Fibroblast of pulmonary artery (primary cell): ENCODE results near the gene STAT5B.
A peak's percentile ranks its signal among the peaks of the same experiment; 100 is the strongest.
"Not testable (repeated sequence)": the region's sequence is repeated elsewhere in the genome, so short reads cannot be mapped to it uniquely, and the experiment has no call there.

ENCODE experiments used
- DNase-seq: peaks from one replicate; pipeline ENCODE4 v3.0.0-alpha.2; 2010; ENCODE audit warnings: low read depth
- H3K4me3 ChIP-seq: replicated peaks from 2 replicates; pipeline ENCODE4 v1.5.1; 2011; ENCODE audit warnings: low read depth, mild to moderate bottlenecking, control low read depth, low read length, moderate library complexity
- TF ChIP-seq, protein P1 (sequence below): IDR thresholded peaks from 2 replicates; pipeline ENCODE4 v1.5.1; 2011; ENCODE audit warnings: mild to moderate bottlenecking, control low read depth, low read length, inconsistent platforms; ENCODE audit errors: missing control alignments

Gene STAT5B

DNA sequence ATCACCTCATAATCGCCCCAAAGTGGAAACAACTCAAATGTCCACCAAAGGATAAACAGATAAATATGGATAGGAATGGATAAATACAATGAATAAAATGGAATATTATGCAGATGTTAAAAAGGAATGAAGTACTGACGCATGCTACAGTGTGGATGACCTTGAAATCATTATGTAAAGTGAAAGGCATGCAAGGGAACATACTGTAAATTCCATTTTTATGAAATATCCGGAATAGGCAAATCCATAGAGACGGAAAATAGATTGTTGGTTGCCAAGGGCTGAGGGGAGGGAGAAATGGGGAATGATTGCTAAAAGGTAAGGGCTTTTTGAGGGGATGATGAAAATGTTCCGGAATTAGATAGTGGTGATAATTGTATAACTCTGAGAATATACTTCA, 36.0 kb downstream of the STAT5B start:
- DNase-seq: peak; percentile 36
- H3K4me3 ChIP-seq: no peak overlapping the region
- TF ChIP-seq, protein P1, sequence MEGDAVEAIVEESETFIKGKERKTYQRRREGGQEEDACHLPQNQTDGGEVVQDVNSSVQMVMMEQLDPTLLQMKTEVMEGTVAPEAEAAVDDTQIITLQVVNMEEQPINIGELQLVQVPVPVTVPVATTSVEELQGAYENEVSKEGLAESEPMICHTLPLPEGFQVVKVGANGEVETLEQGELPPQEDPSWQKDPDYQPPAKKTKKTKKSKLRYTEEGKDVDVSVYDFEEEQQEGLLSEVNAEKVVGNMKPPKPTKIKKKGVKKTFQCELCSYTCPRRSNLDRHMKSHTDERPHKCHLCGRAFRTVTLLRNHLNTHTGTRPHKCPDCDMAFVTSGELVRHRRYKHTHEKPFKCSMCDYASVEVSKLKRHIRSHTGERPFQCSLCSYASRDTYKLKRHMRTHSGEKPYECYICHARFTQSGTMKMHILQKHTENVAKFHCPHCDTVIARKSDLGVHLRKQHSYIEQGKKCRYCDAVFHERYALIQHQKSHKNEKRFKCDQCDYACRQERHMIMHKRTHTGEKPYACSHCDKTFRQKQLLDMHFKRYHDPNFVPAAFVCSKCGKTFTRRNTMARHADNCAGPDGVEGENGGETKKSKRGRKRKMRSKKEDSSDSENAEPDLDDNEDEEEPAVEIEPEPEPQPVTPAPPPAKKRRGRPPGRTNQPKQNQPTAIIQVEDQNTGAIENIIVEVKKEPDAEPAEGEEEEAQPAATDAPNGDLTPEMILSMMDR: no peak

DNA sequence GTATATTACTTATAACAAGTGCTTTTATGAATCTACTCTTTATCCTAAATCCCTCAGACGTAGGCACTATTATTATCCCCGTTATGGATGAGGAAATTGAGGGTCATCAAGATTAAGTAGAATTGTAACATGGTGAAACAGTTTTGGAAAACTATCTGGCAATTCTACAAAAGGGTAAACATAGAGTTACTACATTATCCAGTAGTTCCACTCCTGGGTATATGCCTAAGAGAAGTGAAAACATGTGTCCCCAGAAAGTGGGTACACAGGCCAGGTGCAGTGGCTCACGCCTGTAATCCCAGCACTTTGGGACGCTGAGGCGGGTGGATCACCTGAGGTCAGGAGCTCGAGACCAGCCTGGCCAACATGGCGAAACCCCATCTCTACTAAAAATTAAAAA, 36.6 kb downstream of the STAT5B start:
- not testable (repeated sequence) for H3K4me3 ChIP-seq, DNase-seq

DNA sequence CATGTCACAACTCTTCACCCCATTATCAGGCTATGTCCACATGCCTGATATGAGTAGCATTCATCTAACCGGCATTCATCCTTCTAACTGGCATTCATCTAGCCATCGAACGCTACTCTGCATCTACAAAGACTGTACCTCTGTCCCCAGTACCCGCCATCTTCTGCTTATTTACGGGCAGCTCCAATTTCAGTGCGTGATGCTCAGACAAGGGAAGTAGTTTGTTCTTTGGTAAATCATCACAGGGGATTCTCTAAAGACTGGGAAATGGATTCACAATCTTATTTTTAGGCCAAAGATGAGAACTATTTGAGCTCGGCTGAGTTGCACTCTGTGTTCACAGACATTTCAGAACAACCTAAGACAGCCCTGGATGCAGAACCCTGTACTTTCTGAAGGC, 39.4 kb downstream of the STAT5B start:
- H3K4me3 ChIP-seq: no peak overlapping the region
- no peak for DNase-seq
- TF ChIP-seq, protein P1: no peak

DNA sequence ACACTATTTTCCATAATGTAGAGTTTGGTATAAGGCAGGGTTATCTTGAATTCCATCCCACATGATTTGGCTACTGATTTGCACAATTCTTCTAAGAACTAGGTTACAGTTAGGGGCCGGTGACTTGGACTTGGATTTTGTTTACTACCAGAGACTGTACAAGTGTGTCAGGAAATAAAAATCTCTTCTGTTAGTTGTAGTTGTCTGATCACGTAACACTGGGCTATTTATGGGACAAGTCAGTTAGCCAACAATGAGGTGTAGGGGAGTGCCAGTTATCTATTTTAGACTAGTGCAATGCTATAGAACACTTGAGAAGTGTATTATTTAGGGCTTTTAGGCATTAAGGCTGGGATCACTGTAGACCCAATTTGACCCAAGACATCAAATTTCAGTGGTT, 42.2 kb downstream of the STAT5B start:
- no peak overlapping the region for H3K4me3 ChIP-seq
- TF ChIP-seq, protein P1: no peak
- no peak for DNase-seq

DNA sequence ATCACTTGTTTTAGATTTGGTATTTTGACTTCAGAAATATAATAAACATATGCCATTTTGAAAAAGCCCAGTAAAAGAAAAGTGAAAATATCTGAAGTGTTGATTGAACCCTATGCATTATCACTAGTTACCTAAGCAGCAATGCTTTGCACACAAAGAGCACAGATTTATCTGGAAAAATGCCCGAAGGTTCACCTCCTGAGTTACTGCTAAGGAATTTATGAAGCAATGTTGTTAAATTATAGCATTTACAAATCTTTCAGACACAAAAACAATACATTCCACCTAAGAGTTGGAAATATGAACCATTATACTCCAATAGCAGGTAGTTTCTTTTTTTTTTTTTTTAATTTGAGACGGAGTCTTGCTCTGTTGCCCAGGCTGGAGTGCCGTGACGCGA, 43.0 kb downstream of the STAT5B start:
- peak; percentile 83 for DNase-seq
- TF ChIP-seq, protein P1: no peak
- H3K4me3 ChIP-seq: no peak overlapping the region

DNA sequence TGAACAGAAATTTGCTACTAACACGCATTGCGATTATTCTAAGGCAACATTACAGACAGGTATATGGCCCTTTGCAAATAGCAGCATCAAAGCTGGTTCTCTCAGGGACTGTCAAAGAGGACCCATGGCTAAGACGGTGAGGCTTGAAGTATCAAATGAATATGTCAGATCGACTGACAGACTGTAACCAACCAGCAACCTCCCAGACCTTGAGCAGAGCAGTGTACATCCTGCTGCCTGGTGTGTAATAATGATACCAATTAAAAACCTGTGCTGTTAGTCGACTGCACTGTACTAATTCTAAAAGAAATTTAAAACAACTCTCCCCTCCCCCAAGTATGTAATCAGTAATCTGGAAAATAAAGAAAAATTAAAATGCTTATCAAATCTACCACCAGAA, 46.0 kb downstream of the STAT5B start:
- no peak overlapping the region for H3K4me3 ChIP-seq
- TF ChIP-seq, protein P1: no peak
- DNase-seq: no peak

DNA sequence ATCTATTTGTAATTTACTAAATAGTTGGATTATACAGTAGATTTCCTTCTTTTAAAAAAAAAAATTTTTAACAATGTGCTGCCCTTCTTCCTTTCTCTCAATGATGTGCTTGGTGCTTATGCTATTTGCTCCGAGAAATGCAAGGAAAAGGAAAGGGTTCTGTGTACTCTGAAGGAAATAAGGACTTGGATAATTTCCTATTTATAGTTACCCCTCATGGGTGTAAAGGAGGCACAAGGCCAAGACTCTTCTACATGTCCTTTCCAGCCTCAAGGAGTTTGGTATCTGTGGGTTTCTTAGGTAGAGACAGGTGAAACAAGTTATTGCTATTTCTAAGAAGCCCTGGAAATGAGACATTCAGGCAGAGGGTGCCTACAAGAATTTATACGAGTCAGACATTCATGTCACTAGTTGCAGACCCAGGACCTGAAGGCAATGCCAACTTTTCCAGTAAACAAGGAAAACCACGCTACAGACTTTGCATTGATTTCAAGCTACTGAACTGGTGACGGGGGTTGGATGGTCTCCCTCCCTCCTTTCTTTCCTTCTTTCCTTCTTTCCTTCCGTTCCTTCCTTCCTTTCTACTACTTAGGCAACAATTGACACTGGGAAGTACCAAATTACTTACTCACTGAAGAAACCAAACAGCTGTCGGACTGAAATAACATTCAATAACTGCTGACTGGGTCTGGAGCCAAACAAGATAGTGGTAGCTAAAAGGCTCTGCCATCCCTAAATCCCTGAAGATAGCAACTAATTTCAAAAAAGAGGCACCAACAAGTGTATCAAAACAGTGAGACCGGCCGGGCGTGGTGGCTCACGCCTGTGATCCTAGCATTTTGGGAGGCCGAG, 48.1 kb downstream of the STAT5B start:
- H3K4me3 ChIP-seq: no peak overlapping the region
- TF ChIP-seq, protein P1: no peak
- DNase-seq: peak; percentile 62
